T-helper 2 cell treated with Interferon-gamma antibody and Interleukin-4, amounts not matched to agents 5 μg/mL and 100 μg/mL, for 36 hours (primary cell): ENCODE measurements around the gene CLEC11A.

Experiments used
- DNase-seq: peaks from one replicate; pipeline ENCODE4 v3.0.0; 2021; ENCODE audit warnings: low spot score
- H3K27ac Mint-ChIP-seq: one replicate; pipeline ENCODE4 v1.8.0; 2021; ENCODE audit warnings: mild to moderate bottlenecking, mixed read lengths
- H3K27me3 Mint-ChIP-seq: one replicate; pipeline ENCODE4 v1.8.0; 2021; ENCODE audit warnings: low read depth, mixed read lengths
- H3K36me3 Mint-ChIP-seq: one replicate; pipeline ENCODE4 v1.8.0; 2021; ENCODE audit warnings: low read depth, mixed read lengths
- H3K4me1 Mint-ChIP-seq: one replicate; pipeline ENCODE4 v1.8.0; 2021; ENCODE audit warnings: low read depth, mixed read lengths
- H3K4me3 Mint-ChIP-seq: one replicate; pipeline ENCODE4 v1.8.0; 2022; ENCODE audit warnings: mild to moderate bottlenecking, moderate library complexity, mixed read lengths
- H3K9me3 Mint-ChIP-seq: one replicate; pipeline ENCODE4 v1.8.0; 2021; ENCODE audit warnings: mixed read lengths

The CLEC11A gene, protein sequence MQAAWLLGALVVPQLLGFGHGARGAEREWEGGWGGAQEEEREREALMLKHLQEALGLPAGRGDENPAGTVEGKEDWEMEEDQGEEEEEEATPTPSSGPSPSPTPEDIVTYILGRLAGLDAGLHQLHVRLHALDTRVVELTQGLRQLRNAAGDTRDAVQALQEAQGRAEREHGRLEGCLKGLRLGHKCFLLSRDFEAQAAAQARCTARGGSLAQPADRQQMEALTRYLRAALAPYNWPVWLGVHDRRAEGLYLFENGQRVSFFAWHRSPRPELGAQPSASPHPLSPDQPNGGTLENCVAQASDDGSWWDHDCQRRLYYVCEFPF

GRCh38 chr19:50723069-50723468 lies at the start of gene CLEC11A:
Gene CLEC11A (plus strand): TSS chr19:50723364. CDS start chr19:50723526, 162 bp downstream.
- Mint-ChIP-seq H3K36me3 (no peaks in the 10 kb centered on the region), H3K4me1 (peaks cover 20% of the 10 kb centered on the region), H3K9me3 (no peaks in the 10 kb centered on the region), H3K27ac (no peak within 1 kb of the TSS), H3K4me3 (peak within 1 kb of the TSS; percentile 92), H3K27me3 (peaks cover 41% of the 10 kb centered on the region)
- DNase-seq = no peak

DNA sequence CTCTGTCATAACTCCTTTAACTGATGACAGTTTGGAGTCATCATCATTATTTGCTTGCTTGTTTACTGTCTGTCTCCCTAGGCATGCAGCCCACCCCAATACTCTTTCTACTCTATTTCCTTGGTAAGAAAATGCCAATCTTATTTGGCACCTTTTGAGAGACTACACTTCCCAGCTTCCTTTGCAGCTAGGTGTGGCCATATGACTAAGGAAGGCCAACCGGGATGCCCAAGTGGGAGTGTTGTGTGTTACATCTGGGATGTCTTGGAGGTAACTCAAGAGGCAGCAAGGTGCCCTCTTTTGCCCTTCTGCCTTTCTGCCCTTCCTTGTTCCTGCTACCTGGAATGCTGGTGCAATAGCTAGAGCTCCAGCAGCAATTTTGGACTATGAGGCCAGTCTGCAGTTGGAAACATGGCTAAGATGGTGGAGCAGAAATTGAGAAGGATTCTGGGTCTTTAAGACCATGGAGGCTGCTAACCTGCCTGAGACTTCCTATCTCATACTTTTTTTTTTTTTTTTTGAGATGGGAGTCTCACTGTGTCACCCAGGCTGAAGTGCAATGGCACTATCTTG lies 46.5 kb upstream of the CLEC11A start:
- Mint-ChIP-seq H3K4me3 (no peak overlapping the region), H3K4me1 (peaks cover 7% of the 10 kb centered on the region), H3K27ac (no peak overlapping the region), H3K9me3 (no peaks in the 10 kb centered on the region), H3K36me3 (no peaks in the 10 kb centered on the region), H3K27me3 (peaks cover 34% of the 10 kb centered on the region)
- no peak for DNase-seq

DNA sequence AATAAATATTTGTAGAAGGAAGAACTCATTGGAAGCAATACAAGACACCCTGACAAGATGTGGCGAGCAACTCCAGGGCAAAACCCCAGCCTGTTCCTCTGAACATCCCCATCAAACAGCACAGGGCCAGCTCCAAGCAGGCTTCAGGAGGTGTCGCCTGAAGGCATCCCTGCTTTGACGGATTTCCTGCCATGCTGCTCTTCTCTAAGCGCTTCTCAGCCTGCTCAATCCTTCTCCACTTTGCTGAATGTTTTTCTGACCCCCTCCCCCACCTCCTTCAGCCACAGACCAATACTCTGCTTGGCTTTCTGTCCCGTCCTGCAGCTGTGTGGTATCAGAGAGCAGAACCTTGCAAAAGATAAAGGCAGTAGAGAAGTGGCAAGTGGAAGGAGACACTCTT lies 45.5 kb upstream of the CLEC11A start:
- Mint-ChIP-seq H3K4me1 (peaks cover 7% of the 10 kb centered on the region), H3K4me3 (no peak overlapping the region), H3K27me3 (peaks cover 33% of the 10 kb centered on the region), H3K36me3 (no peaks in the 10 kb centered on the region), H3K9me3 (no peaks in the 10 kb centered on the region), H3K27ac (no peak overlapping the region)
- no peak for DNase-seq

DNA sequence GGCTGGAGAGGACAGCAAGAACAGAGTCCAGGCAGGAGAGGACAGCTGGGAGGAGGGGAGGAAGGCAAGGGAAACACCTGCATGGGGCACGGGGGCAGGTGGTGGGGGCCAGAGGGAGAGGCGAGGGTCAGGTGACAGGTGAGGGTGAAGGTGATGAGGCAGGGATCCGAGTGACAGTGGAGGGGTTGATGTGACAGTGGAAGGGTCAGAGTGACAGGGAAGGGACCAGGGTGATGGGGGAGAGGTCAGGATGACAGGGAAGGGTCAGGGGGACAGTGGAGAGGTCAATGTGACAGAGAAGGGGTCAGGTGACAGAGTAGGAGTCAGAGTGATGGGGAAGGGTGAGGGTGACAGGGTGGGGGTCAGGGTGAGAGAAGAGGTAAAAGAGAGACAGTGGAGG lies 44.8 kb upstream of the CLEC11A start:
- no peak for DNase-seq
- H3K36me3 Mint-ChIP-seq = no peaks in the 10 kb centered on the region
- peaks cover 7% of the 10 kb centered on the region for H3K4me1 Mint-ChIP-seq
- H3K27me3 Mint-ChIP-seq = peaks cover 26% of the 10 kb centered on the region
- no peak overlapping the region for H3K27ac Mint-ChIP-seq
- no peak overlapping the region for H3K4me3 Mint-ChIP-seq
- no peaks in the 10 kb centered on the region for H3K9me3 Mint-ChIP-seq

DNA sequence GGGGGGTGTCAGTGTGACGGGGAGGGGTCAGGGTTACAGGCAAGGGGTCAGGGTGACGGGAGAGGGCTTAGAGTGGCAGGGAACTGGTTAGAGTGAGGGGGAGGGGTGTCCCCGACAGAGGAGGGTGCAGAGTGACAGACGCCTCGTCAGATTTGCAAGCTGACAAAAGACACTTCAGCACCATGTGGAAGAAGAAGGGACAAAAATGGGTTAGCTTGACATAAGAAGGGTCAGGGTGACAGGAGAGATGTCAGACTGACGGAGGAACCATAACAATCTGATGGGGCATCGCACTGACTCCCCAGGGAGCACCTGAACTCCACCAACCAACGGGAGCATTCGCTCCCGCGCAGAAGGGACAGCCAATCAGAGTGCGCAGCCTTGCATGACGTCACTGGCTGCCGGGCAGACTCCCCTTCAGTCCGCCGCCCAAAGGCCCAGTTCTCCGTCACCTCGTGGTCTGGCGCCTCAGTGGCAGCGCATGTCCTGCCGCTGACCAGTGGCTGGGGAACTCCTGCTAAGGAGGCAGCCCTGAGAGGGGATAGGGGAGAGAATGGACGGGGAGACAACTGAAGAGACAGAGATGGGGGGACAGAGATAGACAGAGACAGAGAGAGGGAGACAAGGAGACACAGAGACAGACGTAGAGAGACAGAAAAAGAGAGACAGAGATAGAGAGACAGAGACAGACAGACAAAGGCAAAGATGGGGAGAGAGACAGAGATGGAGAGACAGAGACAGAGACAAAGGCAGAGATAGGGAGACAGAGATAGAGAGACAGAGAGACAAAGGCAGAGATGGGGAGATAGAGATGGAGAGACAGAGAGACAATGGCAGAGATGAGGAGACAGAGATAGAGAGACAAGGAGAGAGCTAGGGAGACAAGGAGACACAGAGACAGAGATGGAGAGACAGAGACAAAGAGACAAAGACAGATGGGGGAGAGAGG lies 43.7 kb upstream of the CLEC11A start:
- Mint-ChIP-seq H3K27me3 (peaks cover 22% of the 10 kb centered on the region), H3K4me3 (no peak overlapping the region), H3K36me3 (no peaks in the 10 kb centered on the region), H3K27ac (peak overlapping the region; percentile 53), H3K9me3 (no peaks in the 10 kb centered on the region), H3K4me1 (peaks cover 7% of the 10 kb centered on the region)
- peak; percentile 74 for DNase-seq

DNA sequence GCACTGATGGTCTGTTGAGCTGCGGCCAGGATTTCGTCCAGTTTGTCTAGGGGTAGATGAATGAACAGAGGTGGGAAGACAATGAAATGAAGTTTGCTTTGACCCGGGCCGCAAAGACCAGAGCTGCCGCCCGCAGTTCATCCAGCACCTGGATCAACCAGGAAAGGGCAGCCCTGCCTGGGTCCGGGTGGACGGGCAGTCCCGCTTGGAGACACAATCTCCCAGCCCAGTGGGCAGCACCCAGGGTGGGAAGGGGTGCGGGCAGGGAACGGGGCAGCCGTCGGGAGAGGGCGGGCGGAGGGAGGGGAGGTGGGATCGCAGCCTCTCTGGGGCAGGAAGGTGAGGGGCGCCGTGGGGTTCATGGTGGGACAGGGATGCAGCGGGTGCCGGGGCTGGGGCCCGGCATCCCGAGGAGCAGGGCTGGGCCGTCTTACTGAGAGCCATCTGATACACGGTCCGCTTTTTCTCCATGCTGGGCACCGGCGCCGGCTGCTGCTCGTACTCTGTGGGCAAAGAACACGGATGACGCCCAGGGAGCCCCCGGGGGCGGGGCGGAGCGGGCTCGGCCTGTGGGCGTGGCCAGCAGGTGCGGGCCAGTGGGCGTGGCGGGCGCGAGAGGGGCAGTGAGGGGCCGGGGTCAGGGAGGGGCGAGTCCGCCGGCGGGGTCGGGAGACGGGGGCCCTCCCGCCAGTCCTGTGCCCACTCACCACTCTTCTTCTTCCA lies 36.7 kb upstream of the CLEC11A start:
- H3K4me3 Mint-ChIP-seq = no peak overlapping the region
- H3K9me3 Mint-ChIP-seq = no peaks in the 10 kb centered on the region
- no peaks in the 10 kb centered on the region for H3K4me1 Mint-ChIP-seq
- DNase-seq = no peak
- peaks cover 22% of the 10 kb centered on the region for H3K27me3 Mint-ChIP-seq
- no peak overlapping the region for H3K27ac Mint-ChIP-seq
- H3K36me3 Mint-ChIP-seq = no peaks in the 10 kb centered on the region

- H3K9me3 Mint-ChIP-seq = no peaks in the 10 kb centered on the region
- no peak overlapping the region for H3K27ac Mint-ChIP-seq
- H3K27me3 Mint-ChIP-seq = peaks cover 28% of the 10 kb centered on the region
- H3K4me1 Mint-ChIP-seq = no peaks in the 10 kb centered on the region
- H3K4me3 Mint-ChIP-seq = no peak overlapping the region
- DNase-seq = no peak
- no peaks in the 10 kb centered on the region for H3K36me3 Mint-ChIP-seq
Observed at GRCh38 chr19:50688766-50689165, 34.4 kb upstream of the CLEC11A start.

- DNase-seq = no peak
- Mint-ChIP-seq H3K27me3 (peaks cover 26% of the 10 kb centered on the region), H3K4me1 (no peaks in the 10 kb centered on the region), H3K27ac (no peak overlapping the region), H3K9me3 (no peaks in the 10 kb centered on the region), H3K36me3 (no peaks in the 10 kb centered on the region), H3K4me3 (no peak overlapping the region)
Observed at GRCh38 chr19:50690439-50690838, 32.7 kb upstream of the CLEC11A start.

DNA sequence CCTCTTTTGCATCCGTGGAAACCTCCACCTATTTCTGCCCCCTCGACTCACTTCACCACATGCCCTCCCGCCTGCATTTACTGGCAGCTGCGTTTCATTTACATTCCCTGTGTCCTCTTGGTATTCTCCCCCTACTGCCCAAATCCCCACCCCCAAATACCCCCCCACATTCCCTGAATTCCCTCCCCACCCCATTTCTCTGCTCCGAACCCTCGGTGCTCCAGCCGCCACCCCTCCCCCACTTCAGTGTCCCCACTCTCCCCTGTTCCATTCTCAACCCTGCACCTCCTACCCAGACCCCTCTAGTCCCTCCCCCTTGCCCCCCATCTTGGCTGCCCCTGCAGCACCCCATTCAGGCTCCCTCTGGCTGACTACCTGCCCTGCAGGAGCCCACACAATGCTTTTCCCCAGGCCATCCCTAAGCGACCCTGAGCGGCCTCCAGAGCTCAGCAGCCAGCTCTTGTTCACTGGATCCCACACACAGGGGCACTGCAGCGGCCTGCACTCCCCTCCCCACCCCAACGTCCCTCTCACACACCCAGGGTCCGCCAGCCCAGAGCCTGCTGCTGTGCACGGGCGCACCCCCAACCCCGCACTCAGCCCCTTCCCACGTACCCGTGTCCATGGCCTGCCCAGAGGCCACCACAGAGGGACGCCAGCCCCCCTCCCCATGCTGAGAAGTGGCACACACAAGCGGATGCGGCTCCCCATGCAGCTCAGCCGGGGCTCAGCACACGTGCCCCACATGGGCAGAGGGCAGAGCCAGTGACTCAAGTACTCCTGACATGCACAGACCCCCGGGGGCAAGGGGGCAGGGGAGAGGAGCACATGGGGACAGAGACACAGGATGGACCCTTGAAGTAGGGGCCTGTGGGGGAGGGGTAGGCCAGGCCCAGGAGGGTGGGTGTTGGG lies 29.8 kb upstream of the CLEC11A start:
- Mint-ChIP-seq H3K4me3 (no peak overlapping the region), H3K4me1 (no peaks in the 10 kb centered on the region), H3K27ac (no peak overlapping the region), H3K9me3 (no peaks in the 10 kb centered on the region), H3K36me3 (no peaks in the 10 kb centered on the region), H3K27me3 (peaks cover 28% of the 10 kb centered on the region)
- DNase-seq = no peak

DNA sequence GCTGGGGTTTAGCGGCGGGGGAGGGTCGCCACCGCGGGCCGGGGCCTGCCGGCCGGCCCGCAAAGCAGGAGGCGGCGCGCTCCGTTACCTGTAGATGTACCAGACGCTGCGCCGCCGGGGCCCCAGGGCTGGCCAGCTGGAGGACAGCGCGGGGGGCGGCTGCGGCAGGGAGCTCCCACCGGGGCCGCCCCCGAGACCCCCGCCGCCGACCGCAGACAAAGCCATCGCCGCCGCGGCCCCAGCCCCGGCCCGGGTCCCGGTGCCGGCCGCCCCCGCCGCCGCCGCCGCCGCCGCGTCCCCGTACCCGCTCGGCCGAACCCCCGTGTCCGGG lies 28.4 kb upstream of the CLEC11A start:
- no peaks in the 10 kb centered on the region for H3K36me3 Mint-ChIP-seq
- no peak overlapping the region for H3K4me3 Mint-ChIP-seq
- H3K4me1 Mint-ChIP-seq = no peaks in the 10 kb centered on the region
- H3K9me3 Mint-ChIP-seq = no peaks in the 10 kb centered on the region
- no peak overlapping the region for H3K27ac Mint-ChIP-seq
- DNase-seq = no peak
- peaks cover 31% of the 10 kb centered on the region for H3K27me3 Mint-ChIP-seq

DNA sequence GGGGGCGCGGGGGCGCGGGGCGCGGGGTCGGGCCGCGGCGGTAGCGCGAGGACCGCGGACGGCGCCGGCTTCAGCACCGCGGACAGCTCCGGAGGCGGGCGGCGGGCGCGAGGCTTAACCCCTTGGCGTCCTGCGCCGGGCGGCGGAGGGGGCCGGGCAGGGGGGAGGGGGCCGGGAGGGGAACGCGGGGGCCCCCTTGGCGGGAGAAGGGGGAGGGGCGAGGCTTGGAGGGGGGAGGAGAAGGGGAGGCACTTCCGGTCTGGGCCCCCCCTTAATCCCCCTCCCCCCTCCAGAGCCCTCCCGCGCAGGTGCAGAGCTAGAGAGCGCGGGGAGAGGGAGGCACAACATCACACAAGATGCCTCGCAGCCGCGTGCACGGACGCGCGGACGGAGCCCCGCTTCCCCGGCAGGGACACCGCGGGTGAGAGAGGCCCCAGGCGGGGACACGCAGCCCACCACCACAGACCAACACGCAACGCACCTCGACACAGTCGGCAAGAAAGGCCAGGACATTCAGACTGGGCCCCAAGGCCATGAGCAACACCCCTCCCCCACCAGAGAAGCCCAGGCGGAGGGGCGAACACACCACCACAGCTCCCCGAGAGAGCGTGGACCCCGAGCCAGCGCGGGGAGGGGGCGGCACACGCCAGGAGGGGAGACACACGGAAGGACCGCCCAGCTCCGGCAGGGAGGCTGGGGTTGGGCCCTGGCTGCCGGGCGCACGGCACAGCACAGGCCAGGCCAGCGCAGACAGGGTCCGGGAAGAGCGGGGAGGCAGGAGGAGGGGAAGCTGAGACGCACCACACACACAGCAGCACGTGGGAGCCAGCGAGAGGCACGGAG lies 27.7 kb upstream of the CLEC11A start:
- no peaks in the 10 kb centered on the region for H3K4me1 Mint-ChIP-seq
- no peak overlapping the region for H3K27ac Mint-ChIP-seq
- DNase-seq = no peak
- H3K36me3 Mint-ChIP-seq = no peaks in the 10 kb centered on the region
- H3K4me3 Mint-ChIP-seq = no peak overlapping the region
- H3K27me3 Mint-ChIP-seq = peaks cover 31% of the 10 kb centered on the region
- H3K9me3 Mint-ChIP-seq = no peaks in the 10 kb centered on the region

DNA sequence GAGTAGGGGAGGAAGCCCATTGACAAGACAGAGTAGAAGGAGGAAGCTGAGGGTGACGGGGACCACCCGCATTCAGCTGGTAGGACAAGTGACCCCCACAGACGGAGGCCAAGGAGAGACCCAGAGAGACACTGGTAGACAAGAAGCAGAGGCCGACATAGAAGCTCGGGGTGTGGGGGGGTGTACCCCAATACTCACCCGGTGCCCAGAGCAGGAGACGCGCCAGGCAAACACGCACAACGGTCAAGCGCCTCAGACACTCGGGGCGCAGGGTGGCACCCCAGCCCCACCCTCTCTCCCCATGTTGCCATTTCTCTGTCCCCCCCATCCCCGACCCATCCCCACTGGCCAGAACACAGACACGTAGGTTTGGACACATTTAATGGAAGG lies 27.1 kb upstream of the CLEC11A start:
- H3K9me3 Mint-ChIP-seq = no peaks in the 10 kb centered on the region
- H3K4me3 Mint-ChIP-seq = no peak overlapping the region
- no peak for DNase-seq
- no peak overlapping the region for H3K27ac Mint-ChIP-seq
- H3K36me3 Mint-ChIP-seq = no peaks in the 10 kb centered on the region
- H3K27me3 Mint-ChIP-seq = peaks cover 31% of the 10 kb centered on the region
- H3K4me1 Mint-ChIP-seq = no peaks in the 10 kb centered on the region
